Adrenal gland (tissue), 12 donors: Measurements from ENCODE around the gene RNF135. TPM values are rescaled to one million over a fixed set of nuclear protein-coding genes. Genes with fewer than 3 reads are reported as not detected.

Source experiments
- DNase-seq, 7 donors: peaks; one replicate each; pipeline ENCODE4 v3.0.0-alpha.2; 2019 to 2020
- H3K27ac ChIP-seq, 5 donors: fragments of 200-600 bp; sonication (generic) in 4 of 5; 1 replicate in 3 of 5; 2 replicates in 2 of 5; pipeline versions ENCODE4 v1.5.1 to v1.8.0; 2016 to 2020; ENCODE audit warnings: mild to moderate bottlenecking in 1 of 5
- H3K27me3 ChIP-seq: fragments of 200-600 bp; 2 replicates; pipeline ENCODE4 v1.8.0; 2021
- H3K36me3 ChIP-seq, 2 donors: fragments of 200-600 bp; replicated peaks in 1 of 2; 1 replicate in 1 of 2; 2 replicates in 1 of 2; pipeline versions ENCODE4 v1.5.1 to v1.8.0; 2018 to 2022
- H3K4me1 ChIP-seq, 2 donors: fragments of 200-600 bp; replicated peaks in 1 of 2; 1 replicate in 1 of 2; 2 replicates in 1 of 2; pipeline versions ENCODE4 v1.5.1 to v1.8.0; 2018 to 2021
- H3K4me3 ChIP-seq, 4 donors: fragments of 200-600 bp; sonication (generic) in 3 of 4; one replicate each; pipeline ENCODE4 v1.5.1; 2016 to 2018
- H3K9me3 ChIP-seq, 3 donors: fragments of 200-600 bp; sonication (generic) in 1 of 3; replicated peaks in 1 of 3; 1 replicate in 2 of 3; 2 replicates in 1 of 3; pipeline versions ENCODE4 v1.5.1 to v1.8.0; 2016 to 2021
- CTCF ChIP-seq, 6 experiments: fragments of 450-650 bp in 4 of 6; fragments of 200-600 bp in 2 of 6; sonication (generic) in 1 of 6; IDR thresholded peaks; 1 replicate in 5 of 6; 2 replicates in 1 of 6; pipeline versions ENCODE4 v1.5.1 to v1.8.0; 2016 to 2021; ENCODE audit warnings: antibody characterized with exemption in 6 of 6, mild to moderate bottlenecking in 2 of 6, moderate library complexity in 1 of 6
- POLR2A ChIP-seq, 2 donors: fragments of 450-650 bp; IDR thresholded peaks; one replicate each; pipeline ENCODE4 v1.6.1; 2017; ENCODE audit warnings: antibody characterized with exemption in 2 of 2, mild to moderate bottlenecking in 2 of 2, moderate library complexity in 1 of 2
- WGBS, 4 donors: extraction: QIAGEN DNeasy Blood & Tissue Kit in 2 of 4; methylation state at CpG; one replicate each; pipeline versions ENCODE4 v1.1.5 to v1.1.7; 2013 to 2017; 5-methylcytosine and 5-hydroxymethylcytosine counted together
- intact Hi-C, 2 donors: fragments of 100-400 bp; cut with DNase I; formaldehyde crosslinking; loops; one replicate each; pipeline versions ENCODE4 v1.14.1 to v1.15.0; 2022 to 2023
- polyA plus RNA-seq, 3 donors: library from polyadenylated mRNA; stranded (reverse); fragments of 200-250 nt in 2 of 3; fragments of 350-450 nt in 1 of 3; fragmentation: Illumina TruSeq in 1 of 3; extraction: RNeasy Lipid Tissue Mini Kit (QIAGEN cat#74804) in 1 of 3; gene quantifications; one replicate each; pipeline ENCODE4 v1.2.3, GENCODE V29; 2013 to 2014
- total RNA-seq, 9 donors: library from RNA; depleted of rRNA in 4 of 9; stranded (reverse); fragments of >200 nt in 4 of 9; fragments of 120-200 nt in 1 of 9; fragmentation: NEBNext Ultra II Directional in 1 of 9; extraction: Animal tissue kit (Norgen Biotek cat#: 25700) in 1 of 9; gene quantifications; one replicate each; pipeline versions ENCODE4 v1.1.0 to v1.2.4, GENCODE V29; 2013 to 2023
- donor health status: healthy with polysubstance abuse.
- donor health status: Bipolar disorder and iron deficiency.
- donor health status: DM: yes; HTN: yes; CAD: no.
- donor health status: DM: no; HTN: no; CAD: no.
- donor health status: DM: no; HTN: no; CAD: no.
- donor health status: DM: yes; HTN: yes; CAD: no.

Gene RNF135
- total and polyA plus RNA-seq, 12 donors: 7.4 to 35.6 (median 21.5) TPM

- Histone ChIP-seq H3K36me3 (no peaks in the 10 kb centered on the region), H3K4me3 (no peak overlapping the region), H3K27ac (peak overlapping the region in 2 of 5 donors; percentile 65 to 74), H3K4me1 (peaks cover 8 to 21% of the 10 kb centered on the region in 2 donors), H3K27me3 (no peaks in the 10 kb centered on the region), H3K9me3 (no peaks in the 10 kb centered on the region)
- intact Hi-C loops: loop anchor here in 1 of 2 donors (10.0 kb wide), 1 partner anchor 46 kb away; the partner anchor contains the start of gene TEFM
- WGBS, 4 donors: 55 to 67% (median 56%) methylated on average over 9 of the region's 9 CpGs
- DNase-seq: peak; percentile 62 to 89 (median 76)
- TF ChIP-seq POLR2A (IDR thresholded peaks at IDR 0.05) (no peak), CTCF (IDR thresholded peaks at IDR 0.05) (no peak)
Observed at GRCh38 chr17:30950669-30951399, 20.0 kb upstream of the RNF135 start.

GRCh38 chr17:30952638-30953393, 18.0 kb upstream of the RNF135 start:
- H3K4me1 ChIP-seq: peaks cover 8 to 29% of the 10 kb centered on the region in 2 donors
- peak in 4 of 7 donors; percentile 28 to 45 (median 44) for DNase-seq

GRCh38 chr17:30954046-30954830, 16.6 kb upstream of the RNF135 start:
- Histone ChIP-seq H3K4me1 (peaks cover 8 to 29% of the 10 kb centered on the region in 2 donors), H3K27me3 (no peaks in the 10 kb centered on the region), H3K27ac (peak overlapping the region; percentile 9 to 78 (median 25)), H3K4me3 (no peak overlapping the region), H3K9me3 (no peaks in the 10 kb centered on the region), H3K36me3 (no peaks in the 10 kb centered on the region)
- intact Hi-C loops: loop anchor here in 1 of 2 donors (10.0 kb wide), 1 partner anchor 49 kb away; the partner anchor contains the start of gene TEFM
- WGBS, 4 donors: 60 to 71% (median 66%) methylated on average over 4 to 6 of the region's 6 CpGs
- TF ChIP-seq POLR2A (IDR thresholded peaks at IDR 0.05) (no peak), CTCF (IDR thresholded peaks at IDR 0.05) (no peak)
- DNase-seq: peak in 3 of 7 donors; percentile 29 to 49 (median 41)

More at GRCh38 chr17:30952638-30953393, 18.0 kb upstream of the RNF135 start:
- H3K4me3 ChIP-seq: no peak overlapping the region
- peak overlapping the region in 4 of 5 donors; percentile 3 to 78 (median 34) for H3K27ac ChIP-seq
- 72 to 87% (median 73%) methylated on average over 7 to 9 of the region's 9 CpGs for WGBS, 4 donors
- intact Hi-C loops: loop anchor here in 1 of 2 donors (10.0 kb wide), 1 partner anchor 48 kb away; the partner anchor contains the start of gene TEFM
- TF ChIP-seq POLR2A (IDR thresholded peaks at IDR 0.05) (no peak), CTCF (IDR thresholded peaks at IDR 0.05) (no peak)
- no peaks in the 10 kb centered on the region for H3K9me3 ChIP-seq
- H3K27me3 ChIP-seq: no peaks in the 10 kb centered on the region
- H3K36me3 ChIP-seq: no peaks in the 10 kb centered on the region
